Measurements from ENCODE around the gene MCFD2.

Gene MCFD2

DNA sequence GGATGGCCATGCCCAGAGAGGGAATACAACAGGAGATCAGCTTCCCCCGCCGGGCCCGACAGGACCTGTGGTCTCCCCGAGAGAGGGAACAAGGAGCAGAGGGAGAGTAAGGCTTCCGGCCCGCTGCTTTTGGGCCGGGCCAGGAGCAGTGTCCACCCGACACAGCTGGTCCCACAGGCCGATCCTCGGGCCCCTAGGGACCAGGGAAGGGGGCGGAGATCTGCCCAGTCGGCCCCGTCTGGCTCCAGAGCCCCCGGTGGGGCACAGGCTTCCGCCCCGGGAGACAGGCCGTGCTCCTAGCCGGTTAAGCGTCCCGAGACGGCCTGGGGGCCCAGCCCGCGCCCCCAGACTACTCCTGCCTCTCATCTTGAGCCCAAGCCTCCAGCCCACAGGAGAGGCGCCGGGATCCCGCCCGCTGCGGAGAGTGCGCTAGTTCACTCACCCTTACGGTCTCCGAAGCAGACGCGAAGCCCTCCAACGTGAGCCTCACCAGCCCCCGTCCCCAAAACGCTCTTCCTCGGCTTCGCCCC, at the start of gene MCFD2:
Gene MCFD2 (minus strand): TSS at position 526 of the 530 bp plus-strand sequence. CDS start 6,635 bp downstream, outside the sequence.
- no peak for DNase-seq

DNA sequence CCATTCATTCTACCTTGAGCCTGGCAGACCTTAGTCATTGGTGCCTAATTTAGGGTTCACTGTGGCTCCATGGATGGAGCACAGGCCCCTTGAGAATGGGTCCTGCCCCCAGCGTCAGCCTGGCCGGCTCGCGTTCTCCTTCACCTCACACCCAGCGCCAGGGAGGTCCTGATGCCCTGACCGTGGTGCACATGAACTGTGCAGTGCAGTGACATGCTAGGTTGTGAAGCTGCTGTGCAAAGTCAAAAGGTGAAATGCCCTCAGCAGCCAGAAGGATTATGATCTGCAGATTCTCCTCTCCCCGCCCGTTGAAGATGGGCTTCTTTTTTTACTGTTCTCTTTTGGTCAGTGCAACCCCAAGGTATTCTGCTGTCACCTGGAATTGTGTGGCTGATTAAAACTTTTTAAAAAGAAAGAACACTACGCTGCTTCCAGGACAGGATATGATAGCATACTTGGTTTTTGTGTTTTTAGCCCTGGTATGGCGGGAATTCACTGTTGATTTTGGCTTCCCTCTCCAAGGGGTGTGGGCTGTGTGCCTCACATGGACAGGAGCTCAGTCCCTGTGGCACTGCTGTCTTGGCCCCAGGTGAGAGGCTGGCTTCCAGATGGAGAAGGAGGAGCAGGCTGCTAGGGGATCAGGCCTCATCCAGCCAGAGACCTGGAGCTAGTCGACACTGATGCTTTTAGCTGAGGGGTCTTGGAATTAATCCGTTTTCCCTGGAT, 49.4 kb upstream of the MCFD2 start:
- no peak for DNase-seq

DNA sequence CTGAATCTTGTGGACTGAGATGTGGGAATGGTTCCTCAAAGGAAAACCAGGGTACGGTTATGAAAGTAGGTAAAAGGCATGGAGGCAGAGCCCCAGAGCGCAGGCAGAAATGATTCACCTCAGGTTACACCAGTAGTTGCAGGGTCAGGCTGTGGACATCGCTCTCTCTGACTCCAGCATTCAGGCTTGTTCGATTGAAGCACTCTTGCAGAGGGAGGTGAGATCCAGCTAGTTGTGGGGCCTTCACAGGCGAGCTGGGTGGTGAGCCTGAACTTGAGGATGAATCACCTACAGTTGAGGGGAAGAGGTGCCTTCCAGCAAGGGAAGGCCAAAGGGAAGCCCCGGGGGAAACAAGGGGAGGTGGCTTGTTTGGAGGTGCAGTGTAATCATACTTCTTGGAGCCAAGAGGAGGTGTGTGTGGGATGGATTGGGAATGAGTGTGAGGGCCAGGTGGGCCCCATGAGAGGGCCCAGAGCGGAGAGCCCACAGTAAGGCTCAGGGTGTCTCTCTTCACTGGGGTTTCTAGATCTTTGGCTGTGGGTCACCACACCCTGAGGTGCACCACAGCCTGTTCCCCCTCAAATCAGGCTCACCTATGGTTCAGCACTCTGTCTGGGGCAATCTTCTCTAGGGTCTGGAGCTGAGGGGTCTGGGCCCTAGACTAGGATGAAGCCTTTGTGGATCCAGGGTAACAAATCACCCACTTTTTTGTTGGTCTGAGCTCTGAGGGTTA, 48.5 kb upstream of the MCFD2 start:
- DNase-seq = no peak

DNA sequence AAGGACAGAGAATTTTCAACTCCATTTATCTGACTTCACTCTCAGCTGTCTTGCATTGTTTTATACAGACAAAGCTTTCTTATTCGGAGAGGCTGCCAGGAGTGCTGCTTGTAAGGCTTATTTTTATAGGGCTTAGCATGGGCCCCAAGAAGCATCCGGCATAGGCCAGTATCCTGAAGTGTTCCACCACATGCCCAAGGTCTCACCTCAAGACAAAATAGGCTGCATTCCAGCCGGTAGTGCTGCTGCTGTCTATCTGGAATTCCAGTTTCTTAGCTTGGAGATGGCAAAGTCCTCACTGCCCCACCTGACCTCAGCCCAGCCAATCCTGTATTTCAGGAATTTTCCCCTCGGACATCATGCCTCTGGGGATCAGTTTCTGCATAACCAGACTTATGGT, 47.6 kb upstream of the MCFD2 start:
- no peak for DNase-seq

DNA sequence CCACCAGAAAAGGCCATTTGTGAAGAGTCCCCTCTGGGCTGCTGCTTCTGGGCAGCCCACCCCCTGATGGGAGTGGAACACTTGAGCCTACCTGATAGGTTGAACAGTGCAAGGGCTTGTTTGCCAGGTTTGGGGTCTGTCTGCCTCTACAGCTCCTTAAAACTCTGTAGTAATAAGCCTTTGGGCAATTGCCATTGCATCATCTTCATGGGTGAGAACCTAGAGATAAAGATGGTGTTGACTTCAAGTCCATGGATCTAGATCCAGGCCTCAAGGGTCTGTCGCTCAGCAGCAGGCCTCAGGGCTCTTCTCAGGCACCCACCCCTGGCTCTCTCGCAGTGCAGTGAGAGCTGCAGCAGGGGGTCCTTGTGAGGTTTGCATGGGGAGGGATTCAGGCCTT, 47.1 kb upstream of the MCFD2 start:
- no peak for DNase-seq

DNA sequence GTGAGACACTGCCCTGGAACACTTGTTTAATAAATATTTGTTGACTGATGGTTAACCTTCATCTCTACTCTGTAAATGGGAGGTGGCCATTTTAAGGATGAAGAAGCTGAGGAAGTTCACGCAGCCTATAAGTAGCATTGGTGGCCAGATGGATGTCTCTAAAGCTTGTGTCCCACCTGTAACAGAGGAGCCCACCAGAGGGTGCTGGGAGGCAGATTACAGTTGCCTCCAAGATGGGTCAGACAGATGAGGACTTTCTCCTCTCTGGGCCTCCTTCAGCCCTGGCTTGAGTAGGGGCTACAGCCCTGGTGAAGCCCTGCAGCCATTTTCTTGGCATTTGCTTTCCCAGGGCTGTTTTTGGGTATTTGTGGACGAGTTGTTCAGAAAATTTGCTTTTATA, 45.0 kb upstream of the MCFD2 start:
- no peak for DNase-seq

DNA sequence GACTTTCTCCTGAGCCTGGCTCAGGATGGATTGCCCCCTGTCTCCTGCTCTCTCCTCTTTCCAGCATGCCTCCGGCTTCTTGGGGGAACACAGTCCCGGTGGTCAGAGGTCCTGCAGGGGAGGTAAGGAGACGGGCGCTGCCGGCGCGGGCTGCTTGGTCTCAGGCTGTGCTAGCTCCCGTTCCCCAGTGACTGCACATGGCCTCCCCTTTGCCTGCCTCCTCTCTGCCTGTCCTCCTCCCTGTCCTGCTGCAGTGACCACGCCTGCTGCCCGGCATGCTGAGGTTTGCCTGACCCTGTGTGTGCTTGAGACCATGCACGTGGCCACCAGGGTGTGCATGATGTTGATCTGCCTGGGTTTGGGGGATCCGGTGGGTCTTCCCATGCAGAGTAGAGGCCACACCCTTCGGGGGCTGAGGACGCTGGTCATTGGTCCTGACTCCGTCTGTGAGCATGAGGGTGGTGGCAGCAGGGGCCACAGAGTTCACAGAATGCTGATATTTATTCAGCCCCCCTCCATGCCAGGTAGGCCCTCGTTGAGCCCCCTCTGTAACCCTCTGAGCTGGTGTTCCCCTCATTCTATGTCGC, 42.9 kb upstream of the MCFD2 start:
- no peak for DNase-seq

DNA sequence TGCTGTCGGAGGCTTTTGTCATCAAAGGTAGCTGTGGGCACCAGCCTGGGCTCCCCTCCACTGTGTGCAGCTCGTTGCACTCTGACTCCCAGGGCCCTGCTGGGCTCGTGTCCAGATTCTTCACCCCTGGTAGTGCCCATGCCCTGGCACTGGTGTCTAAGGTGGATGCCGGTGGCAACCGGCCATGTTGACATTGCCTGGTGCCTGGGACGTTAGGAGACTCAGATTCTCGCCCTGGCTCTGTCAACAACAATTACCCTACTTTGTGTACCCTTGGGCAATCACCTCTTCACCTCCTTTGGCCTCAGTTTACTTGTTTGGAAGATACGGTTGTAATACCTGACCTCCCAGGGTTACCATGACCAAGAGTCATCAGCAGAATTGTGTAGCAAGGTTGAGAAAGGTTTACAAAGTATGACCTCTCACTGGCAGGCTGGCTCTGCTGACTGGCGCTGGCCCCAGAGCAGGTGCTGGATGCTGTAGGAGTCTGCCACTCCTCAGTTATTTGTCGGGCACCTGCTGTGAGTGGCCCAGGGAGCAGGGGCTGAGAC, 41.5 kb upstream of the MCFD2 start:
- DNase-seq = no peak

DNA sequence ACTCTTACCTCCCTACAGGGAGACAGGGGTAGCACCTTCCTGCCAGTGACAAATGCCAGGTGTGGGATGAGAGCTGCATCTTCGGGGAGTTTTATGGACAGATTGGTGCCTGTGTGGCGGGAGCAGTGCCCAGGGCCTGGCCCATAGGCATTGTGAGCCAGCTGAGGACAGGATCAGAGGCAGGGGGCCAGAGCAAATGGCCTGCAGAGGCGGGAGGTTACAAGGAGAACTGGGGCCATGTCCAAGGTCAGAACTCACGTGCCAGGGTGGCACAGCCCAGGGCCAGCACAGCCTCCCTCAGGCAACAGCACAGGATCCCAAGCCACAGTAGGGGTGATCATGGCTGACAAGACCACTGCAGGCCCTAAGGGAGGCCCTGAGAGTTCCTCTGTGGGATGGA, 40.2 kb upstream of the MCFD2 start:
- DNase-seq = no peak

DNA sequence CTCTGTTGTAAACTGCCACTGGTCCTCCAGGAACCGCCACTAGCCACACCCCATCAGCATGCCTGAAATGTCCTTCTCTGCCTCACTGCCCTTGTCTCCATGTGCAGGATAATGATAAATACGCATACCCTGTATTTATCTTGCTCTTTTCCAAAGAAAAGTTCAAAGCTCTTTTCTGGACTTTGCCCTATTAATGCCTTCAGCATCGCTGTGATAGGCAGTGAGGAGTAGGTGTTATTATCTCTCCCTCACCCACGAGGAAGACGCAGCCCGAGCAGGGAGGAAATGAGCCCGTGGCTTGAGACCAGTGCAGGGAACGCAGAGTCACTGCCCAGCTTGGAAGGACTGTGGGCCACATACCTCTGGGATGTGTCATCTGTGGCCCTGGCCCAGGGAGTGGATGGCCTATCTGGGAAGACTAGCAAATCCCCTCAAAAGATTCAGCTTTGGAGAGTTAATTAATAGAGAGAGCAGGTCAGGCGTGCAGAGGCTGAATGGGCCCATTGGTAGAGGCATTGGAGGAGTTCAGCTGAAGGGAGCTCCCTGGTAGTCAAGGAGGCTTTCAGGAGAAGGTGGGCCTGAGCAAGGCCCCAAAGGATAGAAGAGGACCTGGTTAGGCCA, 39.5 kb upstream of the MCFD2 start:
- DNase-seq = no peak

DNA sequence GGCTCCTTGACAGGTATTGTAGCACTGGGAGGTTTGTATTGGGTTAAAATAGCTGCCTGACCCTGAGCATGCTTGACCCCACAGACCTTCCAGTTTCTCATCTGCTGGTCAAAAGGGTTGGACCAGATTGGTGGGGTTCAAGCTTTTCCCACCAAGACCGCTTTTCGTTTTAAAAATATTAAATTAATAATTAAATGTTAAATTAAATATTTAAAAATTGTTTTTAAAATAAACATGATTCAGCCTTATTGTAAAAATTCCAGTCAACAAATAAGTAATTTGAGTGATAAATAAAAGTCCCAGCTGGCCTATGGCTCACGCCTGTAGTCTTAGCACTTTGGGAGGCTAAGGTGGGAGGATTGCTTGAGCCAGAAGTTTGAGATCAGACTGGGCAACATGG, 36.6 kb upstream of the MCFD2 start:
- DNase-seq = no peak

DNA sequence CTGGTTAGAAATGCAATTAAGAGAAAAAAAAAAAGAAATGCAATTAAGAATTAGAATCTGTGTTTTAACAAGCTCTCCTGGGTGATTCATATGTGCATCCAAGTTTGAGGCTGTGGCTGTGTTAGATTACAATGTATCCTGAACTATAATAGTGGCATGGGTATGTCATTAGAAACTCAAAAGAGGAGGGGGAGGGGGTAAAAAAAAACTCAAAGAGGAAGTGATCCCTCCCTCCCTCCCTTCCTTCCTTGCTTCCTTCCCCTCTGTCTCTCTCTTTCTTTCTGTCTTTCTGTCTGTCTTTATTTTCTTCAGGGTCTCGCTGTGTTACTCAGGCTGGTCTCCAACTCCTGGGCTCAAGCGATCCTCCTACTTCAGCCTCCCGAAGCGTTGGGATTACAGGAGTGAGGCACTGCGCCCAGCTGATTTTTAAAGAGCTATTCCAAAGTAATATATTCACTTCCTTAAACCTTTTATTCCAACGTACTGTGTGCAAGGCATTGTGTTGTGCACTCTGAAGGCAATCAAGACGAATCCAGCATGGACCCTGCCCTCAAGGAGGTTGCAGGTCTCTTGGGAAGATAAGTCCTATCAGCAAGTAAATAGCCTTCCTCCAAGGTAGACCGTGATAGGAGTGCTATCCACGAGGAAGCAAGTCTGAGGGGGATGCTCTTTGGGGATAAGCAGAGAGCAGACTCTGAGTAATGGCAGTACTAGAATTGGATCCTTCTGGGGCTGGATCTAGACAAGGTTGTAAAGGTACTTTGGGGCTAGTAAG, 35.9 kb upstream of the MCFD2 start:
- no peak for DNase-seq

DNA sequence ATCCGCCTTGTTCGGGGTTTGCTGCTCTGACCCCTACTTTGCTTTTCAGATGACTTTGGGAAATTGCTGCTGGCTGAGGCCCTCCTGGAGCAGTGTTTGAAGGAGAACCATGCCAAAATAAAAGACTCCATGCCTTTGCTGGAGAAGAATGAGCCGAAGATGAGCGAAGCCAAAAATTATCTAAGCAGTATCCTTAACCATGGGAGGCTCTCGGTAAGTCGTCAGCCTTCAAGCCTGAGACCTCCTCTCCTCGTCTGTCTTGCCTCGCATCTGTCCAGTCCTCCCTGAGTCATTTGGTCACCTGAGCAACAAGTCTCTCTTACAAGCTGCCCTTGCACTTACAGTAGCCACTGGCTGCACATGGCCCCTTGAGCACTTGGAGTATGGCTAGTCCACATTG, 34.7 kb upstream of the MCFD2 start:
- no peak for DNase-seq

DNA sequence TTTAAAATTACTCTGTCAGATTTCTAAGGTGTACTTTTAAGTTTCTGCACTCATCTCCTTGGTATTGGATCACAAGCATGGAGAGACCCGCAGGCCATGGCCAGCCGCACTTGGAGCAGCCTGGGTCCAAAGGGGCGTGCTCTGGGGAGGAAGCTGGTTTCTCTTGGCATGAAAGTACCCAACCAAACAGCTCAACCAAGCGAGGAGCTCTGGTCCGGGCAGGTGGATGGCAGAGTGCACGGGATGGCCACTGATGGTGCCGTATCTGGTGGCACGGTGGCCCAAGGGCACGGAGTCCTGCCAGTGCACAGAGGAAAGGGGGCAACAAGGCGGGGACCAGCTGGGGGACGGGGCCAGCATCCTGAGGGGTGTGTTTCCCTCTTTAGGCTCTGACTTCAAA, 32.2 kb upstream of the MCFD2 start:
- DNase-seq = no peak

DNA sequence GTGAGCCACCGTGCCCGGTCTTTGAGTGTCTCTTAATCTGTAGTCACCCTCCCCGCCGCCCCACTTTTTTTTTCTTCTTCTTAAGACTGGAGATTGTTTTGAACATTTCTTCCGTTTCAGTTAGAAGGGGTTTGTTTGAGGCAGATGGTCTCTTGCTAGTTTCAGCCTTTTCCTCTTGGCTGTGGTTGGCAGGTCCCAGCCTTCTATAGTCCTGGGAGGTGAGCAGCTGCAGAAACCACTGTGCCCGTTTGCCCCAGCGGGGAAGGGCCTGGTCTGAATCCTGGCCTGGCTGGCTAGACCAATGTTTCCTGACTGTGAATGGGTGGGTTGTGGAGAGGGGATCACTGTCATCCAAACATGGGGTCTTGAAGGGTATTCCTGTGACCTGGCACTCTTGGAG, 30.1 kb upstream of the MCFD2 start:
- DNase-seq = no peak

DNA sequence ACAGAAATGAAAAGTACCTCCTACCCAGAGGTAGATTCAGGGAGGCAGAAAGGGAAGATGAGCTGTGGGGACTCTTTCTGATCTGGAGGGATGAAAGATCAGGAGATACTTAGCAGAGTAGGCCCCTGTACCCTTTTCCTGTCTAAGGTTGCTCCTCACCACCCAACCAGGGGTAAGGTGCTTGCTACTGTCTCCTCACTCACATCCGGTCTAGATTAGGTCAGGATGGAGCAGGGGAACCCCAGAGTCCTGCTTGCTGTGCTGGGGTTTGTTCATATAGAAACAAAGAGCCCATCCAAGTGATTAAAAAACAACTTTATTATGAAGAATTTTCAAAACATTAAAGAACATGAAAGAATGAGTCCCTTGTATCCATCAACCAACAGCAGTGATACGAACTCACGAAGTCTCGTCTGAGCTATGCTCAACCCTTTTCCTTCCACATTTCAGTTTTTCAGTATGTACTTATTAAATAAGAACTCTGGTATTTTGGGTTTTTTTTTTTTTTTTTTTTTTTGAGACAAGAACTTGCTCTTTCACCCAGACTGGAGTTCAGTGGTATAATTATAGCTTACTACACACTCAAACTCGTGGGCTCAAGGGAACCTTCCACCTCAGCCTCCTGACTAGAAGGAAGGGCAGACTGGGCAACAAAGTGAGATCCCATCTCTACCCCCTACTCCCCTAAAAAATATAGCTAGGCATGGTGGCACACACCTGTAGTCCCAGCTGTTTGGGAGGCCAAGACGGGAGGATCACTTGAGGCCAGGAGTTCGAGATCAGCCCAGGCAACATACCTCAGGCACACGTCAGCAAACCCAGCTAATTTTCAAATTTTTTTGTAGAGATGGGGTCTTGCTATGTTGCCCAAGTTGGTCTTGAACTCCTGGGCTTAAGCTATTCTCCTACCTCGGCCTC, 28.5 kb upstream of the MCFD2 start:
- no peak for DNase-seq

DNA sequence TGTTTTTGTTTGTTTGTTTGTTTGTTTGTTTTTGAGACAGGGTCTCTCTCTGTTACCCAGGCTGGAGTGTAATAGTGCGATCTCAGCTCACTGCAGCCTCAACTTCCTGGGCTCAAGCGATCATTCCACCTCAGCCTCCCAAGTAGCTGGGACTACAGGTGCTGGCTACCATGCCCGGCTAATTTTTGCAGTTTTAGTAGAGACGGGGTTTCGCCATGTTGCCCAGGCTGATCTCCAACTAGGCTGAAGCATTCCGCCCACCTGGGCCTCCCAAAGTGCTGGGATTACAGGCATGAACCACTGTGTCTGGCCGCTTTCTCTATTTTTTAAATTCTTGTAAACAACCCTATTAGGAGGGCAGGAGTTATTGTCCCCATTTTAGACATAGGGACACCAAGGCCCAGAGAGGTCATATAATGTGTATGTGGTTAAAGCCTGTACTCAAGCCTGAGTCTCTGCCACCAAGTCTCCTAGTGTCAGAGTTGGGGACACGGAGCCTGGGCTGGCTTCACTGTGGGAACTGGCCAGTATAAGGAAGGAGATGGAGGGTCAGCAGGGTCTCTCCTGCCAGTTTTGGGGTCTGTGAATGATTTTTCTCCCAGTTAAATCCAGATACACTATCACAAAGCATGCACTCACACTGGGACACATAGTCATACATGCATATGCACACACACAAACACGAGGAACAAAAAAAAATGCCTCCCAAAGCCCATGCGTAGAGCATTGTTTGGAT, 27.5 kb upstream of the MCFD2 start:
- no peak for DNase-seq

DNA sequence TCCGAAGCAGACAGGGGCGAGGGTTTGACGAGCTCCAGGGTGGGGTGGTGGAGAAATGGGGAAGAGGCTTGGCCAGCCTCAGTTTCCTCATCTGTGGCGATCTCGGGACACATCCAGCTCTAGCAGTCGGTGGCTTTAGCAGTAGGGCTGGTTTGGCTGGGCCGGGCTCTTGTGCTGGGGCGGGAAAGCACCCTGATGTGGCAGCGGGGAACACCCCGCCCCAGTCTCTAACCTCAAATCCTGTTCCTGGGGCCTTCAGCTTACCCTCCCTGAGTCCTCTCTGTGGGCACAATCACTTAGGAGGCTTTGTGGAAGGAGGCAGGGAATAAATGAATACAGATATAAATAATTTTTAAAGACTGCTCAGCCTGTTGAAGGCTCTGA, 26.5 kb upstream of the MCFD2 start:
- no peak for DNase-seq

DNA sequence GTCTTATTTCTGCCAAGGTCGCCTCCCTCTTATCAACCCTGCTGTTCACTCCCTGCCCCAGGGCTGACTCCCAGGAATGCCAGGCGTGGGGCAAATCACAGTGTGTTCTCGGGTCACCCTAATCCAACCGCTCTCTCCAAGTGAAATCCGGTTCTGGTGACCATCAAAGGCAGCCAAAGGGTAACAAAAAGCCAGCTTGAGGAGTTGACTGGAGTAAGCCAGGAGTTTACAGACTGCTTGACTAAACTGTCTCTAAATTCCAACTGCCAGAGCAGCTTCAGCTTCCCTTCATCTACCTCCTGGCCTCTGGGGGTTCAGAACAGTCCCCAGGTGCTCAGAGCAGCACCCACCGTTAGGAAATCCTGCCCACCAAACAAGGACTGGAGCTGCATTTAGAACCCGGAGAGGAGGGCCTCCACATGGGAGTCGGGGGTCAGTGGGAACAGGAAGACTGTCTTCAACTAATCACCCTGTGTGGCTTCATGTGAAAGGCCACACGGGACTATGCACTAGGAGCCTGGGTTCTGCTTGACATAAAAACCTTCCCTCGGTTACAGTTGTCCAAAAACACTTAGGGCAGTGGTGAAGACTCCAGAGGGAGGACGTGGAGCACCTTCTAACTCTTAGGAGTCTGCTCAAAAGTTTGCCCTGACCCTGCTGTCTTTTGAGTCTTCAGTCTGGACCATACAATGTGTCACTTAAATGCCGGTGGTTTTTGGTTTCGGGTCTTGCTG, 24.2 kb upstream of the MCFD2 start:
- no peak for DNase-seq

DNA sequence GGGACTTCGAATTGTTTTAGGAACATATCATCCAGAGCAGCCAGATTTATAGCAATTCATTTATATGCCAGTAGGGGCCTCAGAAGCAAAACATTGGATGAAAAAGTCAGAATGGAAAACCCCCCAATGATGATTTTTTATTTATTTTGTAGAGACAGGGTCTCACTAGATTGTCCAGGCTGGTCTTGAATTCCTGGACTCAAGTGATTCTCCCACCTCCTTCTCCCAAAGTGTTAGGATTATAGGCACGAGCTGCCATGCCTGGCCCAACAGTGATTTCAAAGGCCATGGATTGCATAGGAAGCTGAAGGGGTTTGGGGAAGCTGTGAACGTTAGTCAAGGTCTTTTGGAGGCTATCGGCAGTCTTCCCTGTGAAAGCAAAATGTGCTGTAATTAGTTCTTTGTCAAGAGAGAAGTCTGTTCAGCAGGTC, 21.9 kb upstream of the MCFD2 start:
- DNase-seq = no peak
